ENCODE measurements around the gene KLHDC1.
"Not testable (repeated sequence)": the region's sequence is repeated elsewhere in the genome, so short reads cannot be mapped to it uniquely, and the experiment has no call there.

The KLHDC1 gene

DNA sequence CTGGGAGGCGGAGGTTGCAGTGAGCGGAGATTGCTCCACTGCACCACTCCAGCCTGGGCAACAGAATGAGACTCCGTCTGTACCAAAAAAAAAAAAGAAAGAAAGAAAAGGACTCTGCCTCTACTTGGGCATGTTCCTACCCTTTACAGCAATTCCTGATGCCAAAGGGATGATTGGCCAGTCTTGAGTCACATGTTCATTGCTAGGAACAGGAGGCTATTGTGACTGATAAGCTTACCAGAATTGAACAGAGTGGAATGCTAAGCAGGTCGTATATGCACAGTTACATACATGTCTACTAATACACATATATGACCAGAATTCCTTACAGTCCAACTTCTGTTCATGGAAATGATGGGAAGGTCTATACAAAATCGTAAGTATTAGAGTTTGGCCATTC, 34.3 kb downstream of the KLHDC1 start:
- POLR2A ChIA-PET, result no interaction called here
- no peak for DNase-seq (ENCODE audit: low read depth, low spot score)
- no peak overlapping the region for H3K4me3 ChIP-seq (ENCODE audit: low read depth, low read length)
- CTCF ChIA-PET, result no interaction called here
- TF ChIP-seq, protein P1, sequence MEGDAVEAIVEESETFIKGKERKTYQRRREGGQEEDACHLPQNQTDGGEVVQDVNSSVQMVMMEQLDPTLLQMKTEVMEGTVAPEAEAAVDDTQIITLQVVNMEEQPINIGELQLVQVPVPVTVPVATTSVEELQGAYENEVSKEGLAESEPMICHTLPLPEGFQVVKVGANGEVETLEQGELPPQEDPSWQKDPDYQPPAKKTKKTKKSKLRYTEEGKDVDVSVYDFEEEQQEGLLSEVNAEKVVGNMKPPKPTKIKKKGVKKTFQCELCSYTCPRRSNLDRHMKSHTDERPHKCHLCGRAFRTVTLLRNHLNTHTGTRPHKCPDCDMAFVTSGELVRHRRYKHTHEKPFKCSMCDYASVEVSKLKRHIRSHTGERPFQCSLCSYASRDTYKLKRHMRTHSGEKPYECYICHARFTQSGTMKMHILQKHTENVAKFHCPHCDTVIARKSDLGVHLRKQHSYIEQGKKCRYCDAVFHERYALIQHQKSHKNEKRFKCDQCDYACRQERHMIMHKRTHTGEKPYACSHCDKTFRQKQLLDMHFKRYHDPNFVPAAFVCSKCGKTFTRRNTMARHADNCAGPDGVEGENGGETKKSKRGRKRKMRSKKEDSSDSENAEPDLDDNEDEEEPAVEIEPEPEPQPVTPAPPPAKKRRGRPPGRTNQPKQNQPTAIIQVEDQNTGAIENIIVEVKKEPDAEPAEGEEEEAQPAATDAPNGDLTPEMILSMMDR (IDR thresholded peaks at IDR 0.05; ENCODE audit: insufficient read depth, low read length, missing control alignments), result no peak

DNA sequence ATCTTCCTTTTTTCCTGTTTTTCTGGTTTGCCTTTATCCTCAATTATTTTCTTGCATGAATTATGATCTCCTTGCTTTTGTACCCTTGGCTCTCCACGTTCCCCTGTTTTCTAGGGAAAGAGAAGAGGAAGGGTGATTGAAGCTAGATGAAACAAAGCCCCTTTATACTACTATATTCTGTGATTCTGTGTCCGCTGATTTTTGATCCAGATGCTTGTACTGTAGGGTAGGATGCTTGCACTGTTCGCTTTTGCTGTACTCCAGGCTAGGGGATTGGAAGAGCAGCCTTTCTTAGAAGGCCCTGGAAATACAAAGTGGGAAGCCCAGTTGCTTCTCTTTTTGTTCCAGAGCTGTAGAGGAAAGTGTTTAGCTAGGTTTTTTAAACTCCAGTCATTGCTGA, 40.0 kb downstream of the KLHDC1 start:
- TF ChIP-seq, protein P1 (IDR thresholded peaks at IDR 0.05; ENCODE audit: insufficient read depth, low read length, missing control alignments), result no peak
- no peak overlapping the region for H3K4me3 ChIP-seq (ENCODE audit: low read depth, low read length)
- POLR2A ChIA-PET, result no interaction called here
- CTCF ChIA-PET, result no interaction called here
- no peak for DNase-seq (ENCODE audit: low read depth, low spot score)

DNA sequence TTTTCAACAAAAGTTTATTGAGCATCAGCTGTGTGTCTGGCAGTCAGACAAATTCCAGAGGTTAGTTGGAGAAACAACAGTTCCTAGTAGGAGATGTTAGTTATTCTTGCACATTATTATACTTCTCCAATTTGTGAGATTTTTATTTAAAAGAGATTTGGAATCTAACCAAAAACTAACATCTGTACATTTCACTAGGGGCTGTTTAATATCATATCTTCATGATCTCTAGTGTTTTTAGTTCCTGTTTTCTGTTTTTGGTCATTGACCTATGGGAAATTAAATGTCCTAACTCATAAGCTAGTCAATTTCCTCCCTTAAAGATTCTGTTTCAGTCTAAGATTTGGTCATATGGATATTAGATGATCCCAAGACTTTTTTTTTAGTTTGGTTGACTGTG, 40.9 kb downstream of the KLHDC1 start:
- POLR2A ChIA-PET, result no interaction called here
- TF ChIP-seq, protein P1 (IDR thresholded peaks at IDR 0.05; ENCODE audit: insufficient read depth, low read length, missing control alignments), result no peak
- CTCF ChIA-PET, result no interaction called here
- no peak for DNase-seq (ENCODE audit: low read depth, low spot score)
- no peak overlapping the region for H3K4me3 ChIP-seq (ENCODE audit: low read depth, low read length)

DNA sequence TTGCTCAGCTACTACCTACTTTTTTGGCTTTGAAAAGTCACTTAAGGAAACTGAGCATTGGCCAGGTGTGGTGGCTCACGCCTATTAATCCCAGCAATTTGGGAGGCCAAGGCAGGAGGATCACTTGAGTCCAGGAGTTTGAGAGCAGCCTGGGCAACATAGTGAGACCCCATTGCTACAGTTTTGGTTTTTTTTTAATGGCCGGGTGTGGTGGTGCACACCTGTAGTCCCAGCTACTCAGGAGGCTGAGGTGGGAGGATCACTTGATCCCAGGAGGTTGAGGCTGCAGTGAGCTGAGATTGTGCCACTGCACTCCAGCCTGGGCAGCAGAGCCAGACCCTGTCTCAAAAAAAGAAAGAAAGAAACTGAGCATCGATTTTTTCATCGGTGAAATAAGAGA, 42.7 kb downstream of the KLHDC1 start:
- H3K4me3 ChIP-seq (ENCODE audit: low read depth, low read length); CTCF ChIA-PET; POLR2A ChIA-PET; DNase-seq (ENCODE audit: low read depth, low spot score): not testable (repeated sequence)

DNA sequence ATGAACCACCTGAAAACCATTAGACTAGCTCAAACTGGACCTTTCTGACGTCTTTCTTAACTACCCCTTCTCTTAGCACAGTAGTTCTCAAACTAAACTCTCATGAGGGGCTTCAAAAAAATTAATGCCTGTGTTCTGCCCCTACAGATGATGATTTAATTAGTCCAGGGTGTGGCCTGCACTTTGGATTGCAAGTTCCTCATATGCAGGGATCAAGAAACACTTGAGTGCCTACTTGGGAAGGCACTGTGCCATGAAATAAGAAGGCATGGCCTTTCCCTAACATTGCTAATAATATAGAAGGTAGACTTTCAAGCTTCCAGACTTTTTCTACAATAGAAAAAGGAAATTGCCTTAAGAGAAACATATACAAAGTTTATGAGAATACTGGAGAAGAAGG, 52.3 kb downstream of the KLHDC1 start:
- CTCF ChIA-PET, result no interaction called here
- POLR2A ChIA-PET, result no interaction called here
- TF ChIP-seq, protein P1 (IDR thresholded peaks at IDR 0.05; ENCODE audit: insufficient read depth, low read length, missing control alignments), result no peak
- H3K4me3 ChIP-seq (ENCODE audit: low read depth, low read length), result no peak overlapping the region
- no peak for DNase-seq (ENCODE audit: low read depth, low spot score)

DNA sequence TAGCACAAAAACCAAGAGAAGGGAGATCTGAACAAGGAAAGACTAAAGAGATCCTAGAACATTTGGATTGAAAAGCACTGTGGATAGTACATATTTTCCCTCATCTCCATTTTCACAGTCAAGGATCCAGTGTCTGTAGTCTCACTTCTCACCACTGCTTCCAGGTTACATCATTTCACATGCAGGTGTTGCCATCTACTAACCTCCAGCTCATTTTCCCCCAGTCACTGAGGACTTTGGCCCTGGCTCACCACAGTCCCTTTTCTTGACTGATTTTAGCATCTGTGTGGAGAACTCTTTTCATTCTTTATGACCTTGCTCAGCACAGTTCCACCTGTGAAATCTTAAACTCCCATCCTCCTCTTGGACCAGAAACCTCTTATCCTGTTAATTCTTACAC, 53.6 kb downstream of the KLHDC1 start:
- DNase-seq (ENCODE audit: low read depth, low spot score); CTCF ChIA-PET; POLR2A ChIA-PET; H3K4me3 ChIP-seq (ENCODE audit: low read depth, low read length): not testable (repeated sequence)

DNA sequence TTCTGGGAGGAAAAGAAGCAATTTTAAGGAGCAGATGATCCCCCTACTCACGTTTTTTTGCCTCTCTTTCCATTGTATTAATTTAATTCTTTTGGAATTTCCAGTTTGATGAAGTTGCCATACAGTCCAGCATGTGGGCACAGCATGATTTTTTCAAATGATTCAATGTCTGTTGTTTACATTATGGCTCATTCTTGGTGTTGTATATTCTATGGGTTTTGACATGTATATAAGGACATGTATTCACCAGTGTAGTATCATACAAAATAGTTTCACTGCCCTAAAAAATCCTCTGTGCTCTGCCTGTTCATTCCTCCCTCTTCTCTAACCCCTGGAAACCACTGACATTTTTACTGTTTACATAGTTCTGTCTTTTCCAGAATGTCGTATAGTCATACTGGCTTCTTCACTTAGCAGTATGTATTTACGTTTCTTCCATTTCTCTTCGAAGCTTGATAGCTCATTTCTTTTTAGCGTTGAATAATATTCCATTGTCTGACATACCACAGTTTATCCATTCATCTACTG, 61.7 kb downstream of the KLHDC1 start:
- POLR2A ChIA-PET, result no interaction called here
- TF ChIP-seq, protein P1 (IDR thresholded peaks at IDR 0.05; ENCODE audit: insufficient read depth, low read length, missing control alignments), result no peak
- CTCF ChIA-PET, result no interaction called here
- DNase-seq (ENCODE audit: low read depth, low spot score), result no peak
- H3K4me3 ChIP-seq (ENCODE audit: low read depth, low read length), result no peak overlapping the region
